GF-D8 (cell line): ENCODE results near the gene SOX1.

Experiments used
- DNase-seq: peaks from one replicate; lab custom pipeline; 2025; lab: John Stamatoyannopoulos, UW

SOX1 gene

GRCh38 chr13:112058941-112059340 lies 8.0 kb upstream of the SOX1 start:
- no peak for DNase-seq

GRCh38 chr13:112059457-112060281 lies 7.3 kb upstream of the SOX1 start:
- no peak for DNase-seq

- no peak for DNase-seq
These were observed 6.6 kb upstream of the SOX1 start for GRCh38 chr13:112060282-112060830.

- DNase-seq: no peak
These were observed 6.0 kb upstream of the SOX1 start for GRCh38 chr13:112060899-112061366.

- no peak for DNase-seq
These were observed 5.4 kb upstream of the SOX1 start for GRCh38 chr13:112061367-112062061.

GRCh38 chr13:112062072-112062567 lies 4.8 kb upstream of the SOX1 start:
- DNase-seq: no peak

GRCh38 chr13:112062571-112063570 lies 4.1 kb upstream of the SOX1 start:
- DNase-seq: no peak

- DNase-seq: no peak
These were observed 3.1 kb upstream of the SOX1 start for GRCh38 chr13:112063807-112064206.

GRCh38 chr13:112064222-112064621 lies 2.7 kb upstream of the SOX1 start:
- DNase-seq: no peak

GRCh38 chr13:112065521-112065866 lies 1.5 kb upstream of the SOX1 start:
- no peak for DNase-seq

GRCh38 chr13:112065867-112066623 lies 904 bp upstream of the SOX1 start:
- no peak for DNase-seq

- no peak for DNase-seq
These were observed 335 bp upstream of the SOX1 start for GRCh38 chr13:112066624-112067004.

GRCh38 chr13:112067871-112068539 lies 1.1 kb downstream of the SOX1 start:
- DNase-seq: no peak

GRCh38 chr13:112068540-112069060 lies 1.7 kb downstream of the SOX1 start:
- no peak for DNase-seq

- DNase-seq: no peak
These were observed 2.3 kb downstream of the SOX1 start for GRCh38 chr13:112069061-112069844.

- no peak for DNase-seq
These were observed 2.9 kb downstream of the SOX1 start for GRCh38 chr13:112069845-112070251.

- DNase-seq: no peak
These were observed 4.3 kb downstream of the SOX1 start for GRCh38 chr13:112071102-112071722.

- no peak for DNase-seq
These were observed 5.0 kb downstream of the SOX1 start for GRCh38 chr13:112071723-112072533.
